Nephron progenitor cell (in vitro differentiated cells): Measurements from ENCODE around the gene PCMT1.

Source experiments
- DNase-seq: peaks from one replicate; pipeline ENCODE4 v3.0.0; 2021
- H3K27ac Mint-ChIP-seq: 2 replicates; pipeline ENCODE4 v1.8.0; 2021; ENCODE audit warnings: mild to moderate bottlenecking, moderate library complexity, mixed read lengths
- H3K27me3 Mint-ChIP-seq: 2 replicates; pipeline ENCODE4 v1.8.0; 2021; ENCODE audit warnings: mild to moderate bottlenecking, low read depth, mixed read lengths; ENCODE audit not compliant: poor library complexity
- H3K36me3 Mint-ChIP-seq: 2 replicates; pipeline ENCODE4 v1.8.0; 2021; ENCODE audit warnings: low read depth, mixed read lengths
- H3K4me1 Mint-ChIP-seq: 2 replicates; pipeline ENCODE4 v1.8.0; 2021; ENCODE audit warnings: mixed read lengths
- H3K4me3 Mint-ChIP-seq: 2 replicates; pipeline ENCODE4 v1.8.0; 2021; ENCODE audit warnings: mild to moderate bottlenecking, moderate library complexity, mixed read lengths
- H3K9me3 Mint-ChIP-seq: 2 replicates; pipeline ENCODE4 v1.8.0; 2021; ENCODE audit warnings: mild to moderate bottlenecking, moderate library complexity, mixed read lengths
- TF ChIP-seq, protein P1 (sequence below): fragments of 200-600 bp; sonication (generic); IDR thresholded peaks from 2 replicates; pipeline ENCODE4 v1.5.0; 2021; ENCODE audit warnings: antibody characterized with exemption

Gene PCMT1

DNA sequence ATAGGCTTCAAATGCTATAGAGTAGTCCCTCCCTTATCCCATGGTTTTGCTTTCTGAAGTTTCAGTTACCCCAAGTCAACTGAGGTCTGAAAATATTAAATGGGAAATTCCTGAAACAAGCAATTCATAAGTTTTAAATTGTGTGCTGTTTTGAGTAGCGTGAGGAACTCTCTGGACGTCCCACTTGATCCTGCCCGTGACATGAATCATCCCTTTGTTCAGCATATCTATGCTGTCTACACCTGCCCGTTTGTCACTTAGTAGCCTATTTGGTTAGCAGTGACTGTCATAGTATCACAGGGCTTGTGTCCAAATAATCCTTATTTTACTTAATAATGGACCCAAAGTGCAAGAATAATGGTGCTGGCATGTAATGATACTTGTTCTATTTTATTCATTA is 5.0 kb downstream of the PCMT1 start:
- Mint-ChIP-seq H3K27ac (no peak overlapping the region), H3K36me3 (peaks cover 12% of the 10 kb centered on the region), H3K27me3 (no peaks in the 10 kb centered on the region), H3K4me1 (peaks cover 14% of the 10 kb centered on the region), H3K9me3 (no peaks in the 10 kb centered on the region), H3K4me3 (no peak overlapping the region)
- TF ChIP-seq, protein P1, sequence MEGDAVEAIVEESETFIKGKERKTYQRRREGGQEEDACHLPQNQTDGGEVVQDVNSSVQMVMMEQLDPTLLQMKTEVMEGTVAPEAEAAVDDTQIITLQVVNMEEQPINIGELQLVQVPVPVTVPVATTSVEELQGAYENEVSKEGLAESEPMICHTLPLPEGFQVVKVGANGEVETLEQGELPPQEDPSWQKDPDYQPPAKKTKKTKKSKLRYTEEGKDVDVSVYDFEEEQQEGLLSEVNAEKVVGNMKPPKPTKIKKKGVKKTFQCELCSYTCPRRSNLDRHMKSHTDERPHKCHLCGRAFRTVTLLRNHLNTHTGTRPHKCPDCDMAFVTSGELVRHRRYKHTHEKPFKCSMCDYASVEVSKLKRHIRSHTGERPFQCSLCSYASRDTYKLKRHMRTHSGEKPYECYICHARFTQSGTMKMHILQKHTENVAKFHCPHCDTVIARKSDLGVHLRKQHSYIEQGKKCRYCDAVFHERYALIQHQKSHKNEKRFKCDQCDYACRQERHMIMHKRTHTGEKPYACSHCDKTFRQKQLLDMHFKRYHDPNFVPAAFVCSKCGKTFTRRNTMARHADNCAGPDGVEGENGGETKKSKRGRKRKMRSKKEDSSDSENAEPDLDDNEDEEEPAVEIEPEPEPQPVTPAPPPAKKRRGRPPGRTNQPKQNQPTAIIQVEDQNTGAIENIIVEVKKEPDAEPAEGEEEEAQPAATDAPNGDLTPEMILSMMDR = no peak
- DNase-seq = no peak

DNA sequence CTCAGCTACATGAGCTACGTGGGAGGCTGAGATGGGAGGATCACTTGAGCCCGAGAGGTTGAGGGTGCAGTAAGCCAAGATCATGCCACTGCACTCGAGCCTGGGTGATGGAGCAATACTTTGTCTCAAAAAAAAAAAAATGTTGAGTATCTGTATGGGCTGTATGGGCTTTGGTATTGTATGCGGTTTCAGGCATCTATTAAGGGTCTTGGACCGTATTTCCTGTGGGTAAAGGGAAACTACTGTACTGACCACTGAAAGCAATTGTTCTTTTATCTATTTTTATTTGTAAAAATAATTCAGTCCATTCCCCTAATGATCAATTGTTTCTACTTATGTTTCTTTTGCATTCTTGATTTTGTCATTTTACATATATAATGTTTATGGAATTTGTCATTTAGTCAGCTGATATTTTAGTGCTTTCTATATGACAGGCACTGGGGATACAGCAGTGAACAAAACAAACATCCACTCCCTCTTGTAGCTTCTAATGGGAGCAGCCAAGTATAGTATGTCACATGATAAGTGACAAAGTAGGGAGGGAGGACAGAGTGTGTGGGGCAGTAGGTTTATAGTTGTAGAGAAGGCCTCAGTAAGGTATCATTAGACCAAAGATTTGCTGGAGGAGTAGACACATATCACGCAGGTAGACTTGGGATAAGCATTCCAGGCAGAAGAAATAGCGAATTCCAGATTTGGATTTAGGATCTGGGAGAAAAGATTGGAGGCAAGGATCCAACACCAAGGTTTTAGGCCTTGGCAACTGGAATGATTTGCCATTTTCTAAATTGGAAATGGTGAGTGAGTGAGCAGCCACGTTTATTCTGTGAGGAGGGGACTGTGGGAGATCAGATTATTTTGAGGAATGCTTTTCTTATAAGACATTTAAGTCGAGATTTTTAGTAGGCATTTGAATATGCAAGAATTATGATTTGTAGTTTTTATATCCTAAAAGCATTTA is 6.0 kb downstream of the PCMT1 start:
- H3K27ac Mint-ChIP-seq = peak overlapping the region; percentile 40
- peaks cover 19% of the 10 kb centered on the region for H3K36me3 Mint-ChIP-seq
- H3K4me3 Mint-ChIP-seq = no peak overlapping the region
- H3K4me1 Mint-ChIP-seq = peaks cover 11% of the 10 kb centered on the region
- DNase-seq = no peak
- TF ChIP-seq, protein P1 = no peak
- no peaks in the 10 kb centered on the region for H3K27me3 Mint-ChIP-seq
- H3K9me3 Mint-ChIP-seq = no peaks in the 10 kb centered on the region

DNA sequence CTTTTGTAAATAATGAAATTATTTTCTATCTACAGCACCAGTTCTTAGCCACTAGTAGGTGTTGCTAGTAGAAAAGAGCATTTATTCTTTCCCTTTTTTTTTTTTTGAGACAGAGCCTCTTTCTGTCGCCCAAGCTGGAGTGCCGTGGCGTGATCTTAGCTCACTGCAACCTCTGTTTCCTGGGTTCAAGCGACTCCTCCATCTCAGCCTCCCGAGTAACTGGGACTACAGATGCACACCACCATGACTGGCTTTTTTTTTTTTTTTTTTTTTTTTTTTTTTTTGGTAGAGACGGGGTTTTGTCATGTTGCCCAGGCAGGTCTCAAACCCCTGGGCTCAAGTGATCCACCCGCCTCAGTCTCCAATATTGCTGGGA is 6.7 kb downstream of the PCMT1 start:
- Mint-ChIP-seq H3K9me3 (no peaks in the 10 kb centered on the region), H3K4me1 (peaks cover 7% of the 10 kb centered on the region), H3K27ac (no peak overlapping the region), H3K4me3 (no peak overlapping the region), H3K36me3 (peaks cover 19% of the 10 kb centered on the region), H3K27me3 (no peaks in the 10 kb centered on the region)
- TF ChIP-seq, protein P1 = no peak
- no peak for DNase-seq

DNA sequence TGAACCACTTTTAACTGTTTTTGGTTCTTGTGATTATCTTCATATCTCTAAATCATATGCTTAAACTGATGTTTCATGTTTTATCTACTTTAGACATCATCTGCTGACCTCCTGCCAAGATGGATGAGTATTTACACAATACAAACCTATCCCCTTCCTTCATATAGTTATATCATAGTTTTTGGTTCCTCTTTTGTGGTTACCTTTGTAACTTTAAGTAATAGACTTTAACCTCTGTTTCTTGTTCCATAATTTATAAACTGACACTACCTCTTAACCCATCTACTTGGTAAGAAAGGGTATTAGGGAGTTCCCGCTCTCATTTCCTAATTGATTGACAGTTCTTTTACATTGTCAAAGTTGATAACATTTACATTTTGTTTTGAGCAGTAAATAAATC is 11.9 kb downstream of the PCMT1 start:
- H3K4me3 Mint-ChIP-seq = no peak overlapping the region
- no peak for DNase-seq
- H3K27ac Mint-ChIP-seq = no peak overlapping the region
- H3K27me3 Mint-ChIP-seq = peaks cover 2% of the 10 kb centered on the region
- TF ChIP-seq, protein P1 = no peak
- peaks cover 27% of the 10 kb centered on the region for H3K9me3 Mint-ChIP-seq
- no peaks in the 10 kb centered on the region for H3K4me1 Mint-ChIP-seq
- peaks cover 47% of the 10 kb centered on the region for H3K36me3 Mint-ChIP-seq

DNA sequence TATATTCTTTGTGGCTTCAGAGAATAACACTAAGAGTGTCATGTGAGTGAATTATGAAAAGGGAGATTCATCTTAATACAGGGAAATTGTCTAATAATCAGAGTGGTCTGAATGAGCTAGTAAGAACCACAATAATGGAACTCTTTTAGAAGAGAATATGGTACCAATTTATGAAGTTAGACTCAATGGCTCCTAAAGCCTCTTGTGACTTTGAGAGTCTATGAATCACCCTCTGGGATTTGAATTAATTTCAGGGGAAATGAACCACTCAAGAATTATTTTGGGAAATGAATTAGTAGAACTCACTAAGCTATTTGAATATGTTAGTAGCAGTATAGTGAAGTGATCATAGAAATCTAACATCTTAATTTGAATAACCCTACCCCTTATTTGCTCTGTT is 14.3 kb downstream of the PCMT1 start:
- H3K4me1 Mint-ChIP-seq = no peaks in the 10 kb centered on the region
- TF ChIP-seq, protein P1 = no peak
- peaks cover 60% of the 10 kb centered on the region for H3K36me3 Mint-ChIP-seq
- no peak for DNase-seq
- H3K4me3 Mint-ChIP-seq = no peak overlapping the region
- no peak overlapping the region for H3K27ac Mint-ChIP-seq
- H3K27me3 Mint-ChIP-seq = peaks cover 2% of the 10 kb centered on the region
- peaks cover 41% of the 10 kb centered on the region for H3K9me3 Mint-ChIP-seq
